GM23338 (cell line): ENCODE results near the gene CCDC50.

ENCODE experiments used
- CREB1 ChIP-seq: fragments of 250-450 bp; sonication (Bioruptor Pico); IDR thresholded peaks from 2 replicates; pipeline ENCODE4 v1.5.0; 2020; ENCODE audit warnings: low read depth, mild to moderate bottlenecking, moderate library complexity
- CTCF ChIP-seq, 2 experiments: fragments of 200-600 bp in 1 of 2; sonication (generic) in 1 of 2; conservative IDR thresholded peaks; 2 replicates each; pipeline versions ENCODE4 v1.5.1 to v1.6.1; 2016 to 2017; ENCODE audit warnings: antibody characterized with exemption in 2 of 2, low read depth in 2 of 2, mild to moderate bottlenecking in 2 of 2, moderate library complexity in 1 of 2
- ETS1 ChIP-seq: IDR thresholded peaks from 2 replicates; pipeline ENCODE4 v1.6.1; 2016; ENCODE audit warnings: antibody characterized with exemption
- EZH2 ChIP-seq: fragments of 200-600 bp; sonication (generic); IDR thresholded peaks from one replicate; pipeline ENCODE4 v1.8.0; 2017; ENCODE audit warnings: antibody characterized with exemption, mild to moderate bottlenecking, low read depth; ENCODE audit not compliant: unreplicated experiment
- EZH2phosphoT487 ChIP-seq: fragments of 200-600 bp; sonication (generic); IDR thresholded peaks from one replicate; pipeline ENCODE4 v1.8.1; 2018; ENCODE audit warnings: antibody characterized with exemption; ENCODE audit not compliant: unreplicated experiment
- JUNB ChIP-seq: IDR thresholded peaks from one replicate; pipeline ENCODE4 v1.6.1; 2016; ENCODE audit warnings: antibody characterized with exemption; ENCODE audit not compliant: unreplicated experiment
- POLR2AphosphoS5 ChIP-seq: IDR thresholded peaks from 2 replicates; pipeline ENCODE4 v1.6.1; 2016; ENCODE audit warnings: antibody characterized with exemption, low read depth
- REST ChIP-seq: IDR thresholded peaks from one replicate; pipeline ENCODE4 v1.6.1; 2018; ENCODE audit warnings: antibody characterized with exemption; ENCODE audit not compliant: unreplicated experiment
- STAT1 ChIP-seq: IDR thresholded peaks from one replicate; pipeline ENCODE4 v1.6.1; 2016; ENCODE audit warnings: antibody characterized with exemption; ENCODE audit not compliant: unreplicated experiment
- ZNF114 ChIP-seq: fragments of 250-450 bp; sonication (Bioruptor Pico); IDR thresholded peaks from 2 replicates; pipeline ENCODE4 v1.5.0; 2020; ENCODE audit warnings: mild to moderate bottlenecking, moderate library complexity

DNA sequence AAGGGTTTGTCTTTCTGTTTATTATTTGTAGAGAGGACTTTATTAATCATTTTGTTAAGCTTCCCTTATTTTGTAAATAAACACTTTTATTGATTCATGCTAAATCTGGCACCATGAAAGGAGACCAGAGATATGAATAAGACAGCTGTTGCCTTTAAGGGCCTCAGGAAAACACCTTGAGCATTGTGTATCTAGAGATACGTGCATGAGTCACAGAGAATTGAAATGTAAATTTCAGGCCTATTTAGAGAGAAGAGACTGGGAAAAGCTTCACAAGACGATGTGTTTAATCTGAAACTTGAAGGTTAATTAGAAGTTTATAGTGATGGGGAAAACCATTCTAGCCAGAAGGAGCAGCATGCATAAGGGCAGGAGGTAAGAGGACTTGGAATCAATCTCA, 29.7 kb downstream of the CCDC50 start:
- TF ChIP-seq CTCF (conservative IDR thresholded peaks at IDR 0.05; ENCODE audit: low read depth in 2 of 2) (no peak), CREB1 (CRISPR knock-in tag) (no peak), REST (no peak), EZH2phosphoT487 (no peak), EZH2 (no peak), POLR2AphosphoS5 (no peak), JUNB (no peak), ZNF114 (CRISPR knock-in tag) (no peak), ETS1 (no peak), STAT1 (no peak)
